Fibroblast of skin of right quadriceps (primary cell): ENCODE results near the gene DNASE2.
"Not testable (repeated sequence)": the region's sequence is repeated elsewhere in the genome, so short reads cannot be mapped to it uniquely, and the experiment has no call there.

Experiments used
- DNase-seq: peaks from one replicate; pipeline ENCODE4 v3.0.0-alpha.2; 2013

Gene DNASE2

GRCh38 chr19:12859546-12859945, 21.7 kb downstream of the DNASE2 start:
- no peak for DNase-seq

- DNase-seq: no peak
These were observed 23.0 kb downstream of the DNASE2 start for GRCh38 chr19:12858041-12858928.

DNA sequence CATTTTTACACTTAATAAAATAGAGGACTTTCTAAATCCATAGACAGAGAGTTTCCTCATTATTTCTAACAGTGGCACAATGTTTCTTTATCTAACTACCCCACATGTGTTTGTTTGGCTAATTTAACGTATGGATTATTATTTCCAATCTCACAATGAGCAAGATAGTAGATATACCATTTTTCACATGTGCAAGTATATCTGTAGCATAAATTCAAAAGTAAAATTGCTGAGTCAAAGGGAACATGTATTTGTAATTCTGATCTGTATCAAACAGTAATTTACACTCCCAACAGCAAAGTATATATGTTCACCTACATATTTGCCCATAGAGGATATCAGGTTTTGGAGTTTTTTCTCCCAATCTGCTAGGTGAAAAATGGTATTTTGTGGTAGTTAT, 24.6 kb downstream of the DNASE2 start:
- no peak for DNase-seq

DNA sequence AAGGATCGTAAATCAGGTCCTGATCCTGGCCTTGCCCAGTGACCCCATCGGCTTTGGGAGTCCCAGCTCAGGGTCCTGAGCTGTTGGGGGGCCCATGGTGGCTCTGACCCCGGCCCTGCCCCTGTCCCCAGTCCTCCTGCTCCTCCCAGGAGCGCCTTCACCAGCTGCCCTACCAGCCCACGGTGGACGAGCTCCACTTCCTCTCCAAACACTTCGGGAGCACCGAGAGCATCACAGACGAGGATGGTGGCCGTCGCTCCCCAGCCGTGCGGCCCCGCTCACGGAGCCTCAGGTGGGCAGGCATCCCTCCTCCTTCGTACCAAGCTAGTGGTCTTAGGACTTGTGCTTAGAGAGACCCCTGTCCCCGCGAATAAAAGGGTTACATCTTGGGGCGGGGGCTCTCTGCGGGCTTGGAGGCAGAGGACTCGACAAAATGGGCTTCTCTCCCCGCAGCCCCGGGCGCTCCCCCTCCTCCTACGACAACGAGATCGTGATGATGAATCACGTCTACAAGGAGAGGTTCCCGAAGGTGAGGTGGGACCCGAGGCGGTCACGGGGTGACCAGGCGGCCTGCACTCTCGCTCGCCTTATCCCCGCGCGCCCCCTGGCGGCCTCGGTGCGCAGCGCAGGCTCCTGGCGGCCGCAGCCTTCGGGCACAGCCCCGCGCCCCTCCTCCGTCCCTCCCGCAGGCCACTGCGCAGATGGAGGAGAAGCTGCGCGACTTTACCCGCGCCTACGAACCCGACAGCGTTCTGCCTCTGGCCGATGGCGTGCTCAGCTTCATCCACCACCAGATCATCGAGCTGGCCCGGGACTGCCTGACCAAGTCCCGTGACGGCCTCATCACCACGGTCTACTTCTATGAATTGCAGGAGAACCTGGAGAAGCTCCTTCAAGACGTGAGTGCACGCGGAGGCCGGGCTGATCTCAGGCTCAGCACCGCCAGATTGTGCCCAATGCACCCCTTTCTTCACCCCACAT, 33.8 kb downstream of the DNASE2 start:
- peak; percentile 68 for DNase-seq

- DNase-seq: not testable (repeated sequence)
These were observed 34.6 kb downstream of the DNASE2 start for GRCh38 chr19:12846613-12847012.

GRCh38 chr19:12843999-12844732, 37.1 kb downstream of the DNASE2 start:
- no peak for DNase-seq

GRCh38 chr19:12843328-12843727, 37.9 kb downstream of the DNASE2 start:
- DNase-seq: no peak

DNA sequence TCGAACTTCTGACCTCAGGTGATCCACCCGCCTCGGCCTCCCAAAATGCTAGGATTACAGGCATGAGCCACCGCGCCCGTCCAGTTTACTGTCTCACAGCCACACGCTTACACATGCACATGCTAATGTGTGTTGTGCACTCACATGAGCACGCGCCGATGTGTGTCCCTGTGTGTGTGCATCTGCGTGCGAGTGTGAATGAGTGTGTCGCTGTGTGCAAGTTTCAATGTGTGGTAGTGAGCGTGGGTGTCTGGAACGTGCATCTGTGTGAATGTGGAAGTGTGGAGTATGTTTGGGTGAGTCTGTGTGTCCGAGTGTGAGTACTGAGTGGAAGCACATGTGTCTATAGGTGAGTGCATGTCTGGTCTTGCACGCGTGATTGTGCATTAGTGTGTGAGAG, 38.7 kb downstream of the DNASE2 start:
- no peak for DNase-seq

GRCh38 chr19:12841094-12841493, 40.2 kb downstream of the DNASE2 start:
- peak; percentile 30 for DNase-seq

- peak; percentile 72 for DNase-seq
These were observed 40.9 kb downstream of the DNASE2 start for GRCh38 chr19:12840091-12841079.

DNA sequence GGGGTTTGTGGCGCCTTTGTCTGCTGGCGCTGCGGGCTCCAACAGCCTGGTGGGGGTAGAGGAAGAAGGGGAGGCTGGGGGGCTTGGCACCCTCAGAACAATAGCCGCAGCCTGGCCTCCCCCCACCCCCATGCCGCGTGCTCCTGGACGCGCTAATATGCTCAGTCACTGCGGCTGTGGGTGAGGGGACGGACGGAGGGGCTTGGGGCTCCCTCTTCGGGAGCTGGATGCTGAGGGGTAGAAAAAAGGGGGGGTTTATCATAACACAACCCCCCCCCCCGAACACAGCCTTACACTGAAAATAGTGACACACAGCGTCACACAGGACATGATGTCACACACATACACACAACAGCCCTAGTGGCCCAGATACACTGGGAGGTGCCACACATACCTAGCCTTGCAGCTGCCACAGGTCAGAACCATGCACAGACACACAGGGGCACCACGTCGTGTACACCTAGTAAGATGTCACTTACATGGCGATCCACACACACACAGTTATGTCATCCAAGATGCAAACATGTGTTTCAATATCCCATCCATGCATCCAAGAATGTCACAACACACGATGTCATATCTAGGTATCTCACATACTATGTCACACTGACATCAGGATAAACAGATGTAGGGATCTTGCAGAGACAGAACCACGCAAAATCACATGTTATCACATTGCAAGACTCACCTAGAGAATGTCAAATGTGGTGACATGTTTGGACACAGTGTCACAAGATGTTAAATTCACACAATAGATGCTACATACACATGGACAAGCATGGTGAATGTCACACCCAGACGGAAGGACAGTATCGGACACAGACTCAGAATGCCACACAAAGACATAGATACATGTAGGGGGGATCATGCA, 42.1 kb downstream of the DNASE2 start:
- no peak for DNase-seq

DNA sequence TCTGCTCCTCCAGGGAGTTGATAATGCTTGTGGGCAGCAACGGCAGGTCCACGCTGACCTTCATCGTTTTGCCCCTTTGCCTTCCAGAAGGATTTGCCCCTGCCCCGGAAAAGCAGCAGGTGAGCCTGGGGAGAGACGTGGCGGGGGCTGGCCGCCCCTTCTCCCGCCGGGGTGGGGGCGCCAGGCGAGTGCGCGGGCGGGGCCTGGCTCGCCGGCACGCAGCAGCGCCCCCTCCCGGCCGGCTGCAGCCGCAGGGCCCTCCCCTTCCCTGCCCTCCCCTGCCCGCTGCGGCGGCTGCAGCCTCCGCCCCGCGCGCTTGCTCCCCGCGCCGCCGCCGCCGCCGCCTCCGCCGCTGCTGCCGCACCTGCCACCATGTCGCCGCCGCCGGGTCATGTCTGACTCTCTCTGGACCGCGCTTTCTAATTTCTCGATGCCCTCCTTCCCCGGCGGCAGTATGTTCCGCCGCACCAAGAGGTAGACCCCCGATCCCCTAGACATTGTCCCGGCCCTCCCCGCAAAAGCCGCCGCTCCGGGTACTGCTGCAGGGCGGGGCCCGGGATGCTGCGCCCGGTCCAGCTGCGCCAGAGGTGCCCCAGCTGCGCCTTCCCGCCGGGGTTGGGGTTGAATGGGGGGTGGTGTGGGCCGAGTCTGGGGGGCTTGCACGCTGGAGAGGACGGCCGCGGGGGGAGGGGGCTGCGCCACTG, 42.9 kb downstream of the DNASE2 start, which contains the start of gene MAST1:
Gene MAST1 (plus strand): TSS at position 334 of the 704 bp plus-strand sequence. CDS start 58 bp downstream, at position 392.
- DNase-seq: no peak

- DNase-seq: no peak
These were observed 44.0 kb downstream of the DNASE2 start for GRCh38 chr19:12837225-12837624.

DNA sequence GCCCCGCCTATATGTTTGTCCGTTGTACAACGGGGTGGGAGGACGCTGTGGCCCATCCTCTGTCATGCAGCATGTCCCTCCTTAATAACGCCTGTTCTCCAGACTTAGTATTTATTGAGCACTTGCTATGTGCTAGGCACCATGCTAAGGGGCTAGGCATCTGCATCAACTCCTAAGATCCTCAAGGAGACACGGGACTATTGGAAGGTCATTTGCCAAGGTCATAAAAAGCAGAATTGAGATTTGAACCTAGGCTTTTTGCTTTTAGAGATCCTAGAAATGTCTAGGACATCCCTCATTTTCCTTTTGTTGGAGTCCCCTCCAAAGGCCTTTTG, 44.8 kb downstream of the DNASE2 start:
- DNase-seq: no peak

DNA sequence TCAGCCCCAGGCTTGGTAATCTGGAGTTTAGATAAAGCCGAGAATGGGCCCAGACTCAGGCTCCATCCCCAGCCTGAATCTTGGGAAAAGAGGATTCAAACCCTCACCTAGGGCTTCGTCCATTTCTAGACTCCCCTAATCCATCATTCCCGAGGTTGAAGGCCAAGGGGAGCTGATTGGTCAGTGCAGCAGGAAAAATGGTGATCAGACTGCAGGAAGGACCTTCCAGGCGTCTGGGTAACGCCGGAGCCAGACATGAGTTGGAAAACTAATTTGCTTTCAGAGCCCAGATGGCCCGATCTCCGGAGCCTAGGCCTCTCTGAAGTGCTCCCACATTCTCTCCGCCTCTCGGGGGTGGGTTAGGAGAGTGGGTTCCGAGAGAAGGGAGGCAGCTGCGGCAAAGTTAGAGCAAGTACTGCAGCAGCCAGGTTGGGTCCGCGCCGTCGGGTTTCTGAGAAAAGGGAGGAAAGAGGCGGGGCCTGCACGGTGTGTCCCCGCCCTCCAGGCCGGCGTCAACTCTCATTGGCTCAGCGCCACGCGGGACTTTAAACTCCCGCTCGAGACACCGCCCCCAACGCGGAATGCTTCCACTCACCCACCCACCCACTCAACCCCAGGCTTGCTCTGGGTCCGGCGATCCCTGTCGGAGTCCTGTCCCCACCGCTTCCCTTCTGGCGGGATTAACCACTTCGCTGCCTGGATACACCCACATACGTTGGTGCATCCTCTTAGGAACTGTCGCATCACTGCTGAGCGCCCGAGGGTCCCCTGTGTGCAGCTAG, 46.1 kb downstream of the DNASE2 start:
- DNase-seq: no peak

DNA sequence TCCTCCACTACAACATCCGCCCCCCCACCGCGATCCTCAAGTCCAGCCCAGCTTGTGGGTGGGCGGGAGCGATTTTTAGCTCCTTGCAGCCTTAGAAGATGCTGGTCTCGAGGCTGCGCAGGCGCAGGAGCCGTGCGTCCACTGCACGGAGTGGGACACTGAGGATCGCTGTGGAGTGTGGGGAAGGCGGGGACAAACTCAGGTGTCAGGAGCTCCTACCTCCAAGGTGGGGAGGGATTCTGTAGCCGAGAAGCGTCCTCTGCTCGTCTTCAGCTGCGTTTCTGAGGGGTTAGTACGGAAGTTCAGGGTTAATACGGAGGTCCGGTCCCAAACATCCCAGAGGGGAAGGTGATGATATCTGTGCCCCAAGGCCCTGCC, 46.7 kb downstream of the DNASE2 start, which contains the start of gene RTBDN:
Gene RTBDN (minus strand): TSS at position 14 of the 378 bp plus-strand sequence. CDS start 4,600 bp downstream, outside the sequence.
- no peak for DNase-seq

- DNase-seq: no peak
These were observed 47.3 kb downstream of the DNASE2 start for GRCh38 chr19:12833738-12834565.

DNA sequence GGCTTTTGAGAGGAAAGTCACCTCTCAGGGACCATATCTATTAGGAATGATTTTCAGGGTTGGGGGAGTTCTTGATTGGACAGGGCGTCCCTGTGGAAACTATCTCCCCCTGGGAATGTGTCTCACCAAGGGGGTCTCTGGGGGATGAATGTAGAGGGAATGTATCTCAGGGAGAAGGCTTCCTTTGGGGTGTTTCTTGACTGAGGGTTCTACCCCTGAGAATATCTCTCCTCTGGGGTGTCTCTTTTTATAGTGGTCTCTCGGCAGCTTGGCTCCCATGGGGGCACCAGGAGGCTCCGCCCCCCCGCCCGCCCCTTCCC, 47.9 kb downstream of the DNASE2 start:
- no peak for DNase-seq
